Measurements from ENCODE around the gene ELAVL4.

ELAVL4 gene

DNA sequence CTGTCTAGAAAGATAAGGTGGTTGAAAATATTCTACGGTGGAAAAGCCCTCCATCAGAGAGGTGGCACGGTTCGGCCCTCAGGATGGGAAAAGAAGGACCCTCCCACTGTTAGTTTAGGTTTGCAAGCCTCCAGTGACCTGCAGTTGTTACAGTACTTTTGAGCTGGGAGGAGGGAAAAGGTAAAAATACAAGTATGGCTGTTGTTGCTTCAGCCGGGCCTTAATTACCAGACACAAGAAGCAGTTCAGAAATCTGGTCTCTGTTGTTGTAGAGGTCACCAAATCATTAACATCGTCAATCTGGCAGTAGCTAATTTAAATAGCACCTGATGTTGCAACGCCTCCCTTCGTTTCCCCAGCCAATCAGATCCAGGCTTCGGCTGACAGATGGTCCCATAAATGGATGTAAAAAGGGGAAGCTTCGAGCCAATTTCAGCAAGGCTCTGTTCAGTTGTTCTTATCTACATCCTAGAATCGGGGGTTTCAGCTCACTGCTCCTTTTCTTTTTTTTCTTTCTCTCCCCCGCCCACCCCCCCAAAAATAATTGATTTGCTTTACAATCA, at the start of gene ELAVL4:
ELAVL4 (plus strand) TSS at position 424 of the 563 bp plus-strand sequence. CDS start 270 bp downstream, outside the sequence.
- DNase-seq: no peak

DNA sequence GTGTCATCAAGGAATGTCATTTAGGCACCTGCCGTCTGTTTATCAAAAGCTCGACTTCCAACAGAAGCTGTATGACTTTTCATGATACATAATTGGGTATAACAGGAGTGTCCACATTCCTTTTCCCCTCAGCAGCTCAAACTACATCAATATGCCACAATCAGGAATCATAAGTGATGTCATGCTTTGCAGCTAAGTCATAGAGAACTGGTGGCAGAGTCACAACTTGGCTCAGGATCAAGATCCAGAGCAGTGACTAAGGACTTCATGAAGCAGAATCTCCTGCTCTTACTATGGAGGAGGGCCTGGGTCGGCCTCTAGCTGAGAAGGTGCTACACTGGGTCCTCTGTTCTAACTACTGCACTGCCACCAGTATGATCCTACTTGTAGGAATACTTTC, 48.4 kb upstream of the ELAVL4 start:
- no peak for DNase-seq

DNA sequence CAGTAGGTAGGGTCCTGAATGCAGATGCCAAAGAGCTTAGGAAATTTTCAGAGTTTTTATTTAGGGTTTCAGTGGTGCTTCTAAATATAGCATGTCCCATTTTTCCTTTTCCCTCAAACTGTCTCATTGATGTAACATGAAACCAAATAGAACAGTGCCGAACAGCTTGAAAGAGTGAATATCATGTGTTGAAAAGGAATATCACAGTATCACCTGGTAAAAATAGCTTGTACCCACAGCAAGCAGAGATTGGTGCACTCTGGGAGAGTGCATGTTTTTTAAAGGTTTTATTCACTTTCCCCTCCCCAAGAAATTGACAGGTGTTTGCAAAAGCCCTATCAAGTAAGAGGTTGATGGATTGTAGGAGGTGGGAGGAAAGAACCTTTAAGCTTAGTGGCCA, 41.9 kb upstream of the ELAVL4 start:
- no peak for DNase-seq

DNA sequence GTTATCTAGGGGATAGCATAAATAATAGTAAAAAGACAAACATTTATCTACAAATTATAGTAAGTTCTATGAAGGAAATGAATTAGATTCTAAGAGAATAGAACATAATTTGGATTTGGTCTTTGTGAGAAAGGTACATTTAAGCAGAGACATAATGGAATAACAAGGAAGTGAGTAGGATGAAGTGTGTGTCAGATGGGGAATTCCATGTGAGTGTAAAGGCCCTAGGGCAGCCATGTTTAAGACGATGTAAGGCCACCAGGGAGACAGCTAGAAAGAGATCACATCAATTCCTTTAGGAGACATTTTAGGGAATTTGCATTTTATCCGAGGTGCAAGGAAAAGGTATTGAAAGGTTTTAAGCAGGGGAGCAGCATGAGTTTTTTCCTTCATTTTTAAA, 33.8 kb upstream of the ELAVL4 start:
- no peak for DNase-seq

DNA sequence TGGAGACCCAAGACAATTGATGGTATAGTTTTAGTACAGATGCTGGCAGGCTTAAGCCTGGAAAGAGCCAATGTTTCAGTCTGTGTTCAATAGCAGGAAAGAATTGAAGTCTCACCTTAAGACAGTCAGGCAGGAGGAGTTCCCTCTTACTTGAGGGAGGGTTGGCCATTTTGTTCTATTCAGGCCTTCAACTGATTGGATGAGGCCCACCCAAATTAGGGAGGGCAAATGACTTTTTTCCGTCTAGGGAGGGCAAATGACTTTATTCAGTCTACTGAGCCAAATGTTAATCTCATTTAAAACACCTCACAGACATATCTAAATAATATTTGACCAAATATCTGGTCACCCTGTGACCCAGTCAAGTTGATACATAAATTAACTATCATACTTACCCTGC, 31.4 kb upstream of the ELAVL4 start:
- no peak for DNase-seq

DNA sequence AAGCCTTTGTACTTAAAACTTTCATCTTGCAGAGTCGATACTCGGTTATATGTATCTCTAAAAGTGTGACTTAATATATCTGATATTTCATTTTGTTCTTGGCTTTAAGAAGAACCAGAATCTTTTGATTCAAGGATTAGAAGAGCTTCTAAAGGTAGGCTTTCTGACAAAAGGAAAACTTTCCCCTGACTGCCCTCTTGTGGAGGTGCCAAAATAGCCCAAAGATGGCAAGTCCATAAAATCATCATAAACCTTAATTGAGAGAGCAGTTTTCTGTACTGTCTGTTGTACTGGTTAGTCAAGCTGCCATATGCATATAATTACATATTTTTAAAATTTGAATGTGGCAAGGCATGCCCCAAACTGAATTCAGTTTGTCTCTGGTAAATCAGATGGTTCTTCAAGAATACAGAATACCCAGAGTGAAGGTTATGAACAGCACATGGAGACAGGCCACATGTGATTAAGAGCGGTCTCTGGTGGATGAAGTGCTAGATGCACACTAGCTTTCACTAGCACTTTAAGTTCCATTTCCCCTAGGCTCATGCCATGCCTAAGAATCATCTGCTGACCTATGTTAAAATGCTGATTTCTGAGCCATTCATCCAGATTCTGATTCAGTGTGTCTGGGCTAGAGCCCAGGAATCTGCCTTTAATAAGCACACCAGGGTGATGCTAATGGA, 27.7 kb upstream of the ELAVL4 start:
- no peak for DNase-seq

DNA sequence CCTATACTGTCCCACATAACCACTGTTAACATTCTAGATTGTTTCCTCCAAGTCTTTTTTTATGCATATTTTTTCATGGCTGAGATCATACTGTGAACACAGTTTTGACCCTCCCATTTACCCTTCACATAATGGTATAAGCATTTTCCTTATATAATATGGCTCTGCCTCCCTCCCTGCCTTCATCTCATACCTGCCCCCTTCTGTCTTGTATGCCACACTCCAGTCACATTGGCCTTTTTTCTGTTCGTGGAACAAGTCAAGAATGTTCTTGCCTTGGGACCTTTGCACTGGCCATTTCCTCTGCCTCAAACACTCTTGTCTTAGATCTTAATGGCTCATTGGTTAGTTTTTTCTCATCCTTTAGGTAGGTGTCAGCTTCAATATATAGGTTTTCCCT, 24.3 kb upstream of the ELAVL4 start:
- DNase-seq: no peak

DNA sequence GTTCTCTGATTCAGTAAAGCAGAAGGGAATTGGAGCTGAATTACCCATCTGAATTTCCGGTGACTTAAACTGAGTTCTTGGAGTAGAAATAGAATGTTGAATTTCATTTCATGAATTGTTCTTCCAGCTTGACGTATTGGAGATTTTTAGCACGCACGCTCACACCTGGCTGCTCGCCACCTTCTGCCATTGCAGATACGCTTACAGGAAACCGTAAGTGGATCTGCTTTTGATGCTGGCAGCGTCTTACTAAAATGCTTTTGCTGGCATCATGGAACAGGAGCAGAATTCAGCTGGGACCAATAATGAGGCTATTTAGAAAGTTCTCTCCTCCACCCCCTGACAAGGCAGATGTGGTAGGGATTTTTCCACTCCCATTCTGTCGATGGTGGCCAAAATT, 17.7 kb upstream of the ELAVL4 start:
- DNase-seq: no peak

DNA sequence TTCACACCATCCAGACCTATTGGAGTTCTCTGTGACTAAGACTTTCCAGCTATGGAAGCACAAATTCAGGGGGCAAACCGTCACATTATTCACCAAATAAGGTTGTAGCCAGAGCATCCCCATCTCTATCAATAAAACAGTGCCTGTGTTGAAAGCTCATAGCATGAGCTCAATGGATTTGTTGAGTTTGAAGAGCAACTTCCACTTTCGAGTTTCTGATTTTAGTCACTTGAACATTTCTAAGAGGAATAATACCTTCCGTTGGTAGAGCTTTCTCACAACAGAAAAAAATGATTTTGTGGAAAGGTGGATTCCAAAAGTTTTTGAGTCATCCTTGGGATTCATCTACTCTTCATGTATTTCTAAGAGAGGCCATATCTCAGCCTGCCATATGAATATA, 13.0 kb upstream of the ELAVL4 start:
- DNase-seq: no peak

DNA sequence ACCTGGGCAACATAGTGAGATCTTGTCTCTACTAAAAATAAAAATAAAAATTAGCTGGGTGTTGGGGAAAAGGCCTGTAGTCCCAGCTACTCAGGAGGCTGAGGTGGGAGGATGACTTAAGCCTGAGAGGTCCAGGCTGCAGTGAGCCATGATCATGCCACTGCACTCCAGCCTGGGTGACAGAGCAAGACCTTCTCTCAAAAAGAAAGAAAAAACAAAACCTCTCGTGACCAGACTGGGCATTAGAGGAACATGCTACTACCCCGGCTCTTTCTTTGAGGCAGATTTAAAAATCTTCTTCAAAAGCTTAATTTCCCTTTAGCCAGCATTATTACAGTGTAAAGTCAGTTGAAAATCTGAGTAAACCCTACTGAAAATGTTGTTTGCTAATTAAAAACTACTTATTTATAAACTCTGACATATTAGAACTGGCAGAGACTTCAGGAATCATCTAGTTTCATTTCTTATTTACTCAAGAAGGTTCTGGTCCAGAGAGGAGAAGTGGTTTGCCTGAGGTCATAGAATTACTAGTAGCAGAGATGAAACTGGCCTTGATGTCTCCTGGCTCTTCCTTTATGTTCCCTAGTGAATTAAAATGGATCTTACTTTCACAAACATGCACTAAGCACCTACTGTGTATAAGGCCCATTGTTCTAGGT, 11.6 kb upstream of the ELAVL4 start:
- DNase-seq: no peak

DNA sequence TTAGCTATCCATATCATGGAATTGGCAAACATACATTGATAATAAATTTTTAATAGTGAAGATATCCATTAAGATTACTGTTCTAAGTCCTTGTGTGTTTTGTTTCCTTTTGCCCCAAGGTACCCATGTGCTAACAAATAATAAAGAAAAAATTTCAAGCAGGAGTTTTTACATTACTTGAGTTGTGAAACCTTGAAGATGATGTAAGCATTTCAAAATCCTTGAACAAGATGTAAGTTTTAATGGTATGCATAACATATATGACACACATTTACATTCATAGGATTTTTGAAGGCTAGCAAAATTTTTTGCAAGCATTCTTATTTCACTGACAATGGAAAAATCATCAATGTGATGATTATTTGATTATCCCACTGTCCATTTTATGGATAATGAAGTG, 10.9 kb upstream of the ELAVL4 start:
- no peak for DNase-seq

DNA sequence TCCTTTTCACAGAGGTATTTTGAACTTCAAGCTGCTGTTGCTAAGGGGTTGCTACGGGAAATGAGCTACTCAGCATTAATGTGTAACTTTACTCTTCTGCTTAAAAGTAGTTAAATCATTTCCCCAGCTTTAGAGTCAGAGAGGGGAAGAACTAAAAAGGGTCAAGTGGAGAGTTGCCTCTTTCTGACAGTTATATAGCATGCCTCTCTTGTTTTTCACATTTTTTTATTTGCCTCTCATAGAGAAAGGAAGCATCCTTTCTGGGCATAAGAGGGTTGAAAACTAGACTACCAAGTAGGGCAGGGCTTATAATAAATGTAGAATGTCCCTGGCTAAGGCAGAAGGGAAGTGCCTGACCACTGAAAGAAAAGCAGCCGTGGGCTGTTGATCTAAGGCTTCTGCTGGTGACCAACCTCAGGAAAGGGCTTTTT, 10.1 kb upstream of the ELAVL4 start:
- DNase-seq: no peak

DNA sequence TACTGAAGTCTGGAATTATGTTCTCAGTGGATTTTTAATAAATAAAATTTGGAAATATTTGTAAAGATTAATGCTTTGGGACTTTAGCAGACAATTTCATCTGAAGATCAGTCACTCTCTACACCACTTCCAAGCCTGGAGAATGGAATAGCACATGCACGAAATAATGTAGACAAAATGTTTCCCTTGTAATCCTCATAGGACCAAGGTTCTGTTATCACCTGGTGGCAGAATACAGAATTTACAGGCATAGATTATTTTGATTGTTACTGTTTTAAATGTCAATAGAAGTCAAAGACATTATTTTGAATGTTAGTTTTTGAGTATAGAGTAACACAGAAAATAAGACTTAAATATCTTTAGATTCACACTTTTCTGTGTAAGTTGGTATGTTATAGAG, 9.1 kb upstream of the ELAVL4 start:
- DNase-seq: no peak

DNA sequence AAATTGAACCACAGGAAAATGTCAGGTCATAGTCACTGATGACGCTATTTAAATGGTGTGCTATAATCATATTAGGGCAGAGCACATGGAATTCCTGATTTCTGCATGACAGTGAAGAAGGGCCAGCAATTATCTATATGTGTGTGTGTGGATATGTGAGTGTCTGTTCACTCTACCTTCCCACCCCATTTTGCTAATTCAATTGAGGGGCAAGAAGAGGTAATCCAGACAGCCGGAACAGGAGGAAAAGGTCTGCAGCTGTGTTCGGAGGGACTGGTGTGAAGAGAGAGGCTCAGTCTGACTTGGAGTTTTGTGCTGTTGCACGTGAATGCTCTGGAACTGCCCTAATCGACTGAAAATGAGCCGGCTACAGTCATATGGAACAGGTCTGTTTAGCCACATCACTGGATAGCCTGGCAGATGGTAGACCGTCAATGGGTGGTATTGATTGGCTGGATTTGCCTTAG, 5.1 kb upstream of the ELAVL4 start:
- DNase-seq: no peak

DNA sequence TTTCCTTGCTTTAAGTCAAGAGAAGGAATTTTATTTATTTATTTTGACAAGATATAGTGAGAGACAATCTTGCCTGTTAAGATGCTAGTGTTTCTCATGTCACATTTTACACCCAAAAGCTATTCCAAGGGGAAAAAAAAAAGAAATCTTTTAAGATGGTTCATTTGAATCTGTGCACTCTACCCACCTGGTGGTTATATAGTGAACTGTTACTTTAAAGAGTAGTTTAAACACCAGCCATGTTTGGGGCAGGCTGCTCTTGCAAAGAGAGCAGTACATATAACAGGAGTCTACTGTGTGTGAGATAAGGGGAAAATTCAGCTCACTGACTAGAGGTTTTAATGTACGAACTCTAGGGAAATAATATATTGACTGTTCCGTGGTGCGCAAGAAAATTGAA, 3.3 kb upstream of the ELAVL4 start:
- DNase-seq: no peak

DNA sequence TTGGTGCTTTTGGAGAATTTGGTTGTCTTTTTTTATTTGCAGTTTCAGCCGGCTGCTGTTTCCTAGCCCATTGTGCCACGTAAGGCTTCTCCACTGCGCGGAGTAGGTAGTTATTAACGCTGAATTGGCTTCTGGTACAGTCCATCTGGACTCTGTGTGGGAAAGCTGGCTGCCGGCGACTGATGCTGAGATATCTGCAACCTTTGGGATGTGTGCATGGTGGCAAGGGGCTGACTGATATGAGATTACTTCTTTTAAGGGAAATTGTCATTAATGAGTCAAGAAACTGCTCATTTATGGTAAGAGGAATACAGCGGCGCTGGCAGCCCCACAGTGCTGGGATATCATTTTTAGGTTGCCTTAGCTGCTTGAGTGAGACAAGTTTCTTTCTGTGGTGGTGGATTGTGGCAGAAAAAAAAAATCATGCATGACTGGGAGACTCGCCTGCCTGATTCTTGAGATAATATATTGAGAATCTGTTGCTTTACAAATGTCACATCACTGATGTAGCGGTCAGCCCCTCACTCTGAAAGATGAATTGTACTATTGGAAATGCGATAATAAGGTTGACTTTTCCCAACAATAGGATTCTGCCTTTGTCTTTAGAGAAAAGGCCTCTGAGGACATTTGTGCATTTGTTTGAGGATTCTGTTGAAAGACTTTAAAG, 2.5 kb upstream of the ELAVL4 start:
- no peak for DNase-seq

DNA sequence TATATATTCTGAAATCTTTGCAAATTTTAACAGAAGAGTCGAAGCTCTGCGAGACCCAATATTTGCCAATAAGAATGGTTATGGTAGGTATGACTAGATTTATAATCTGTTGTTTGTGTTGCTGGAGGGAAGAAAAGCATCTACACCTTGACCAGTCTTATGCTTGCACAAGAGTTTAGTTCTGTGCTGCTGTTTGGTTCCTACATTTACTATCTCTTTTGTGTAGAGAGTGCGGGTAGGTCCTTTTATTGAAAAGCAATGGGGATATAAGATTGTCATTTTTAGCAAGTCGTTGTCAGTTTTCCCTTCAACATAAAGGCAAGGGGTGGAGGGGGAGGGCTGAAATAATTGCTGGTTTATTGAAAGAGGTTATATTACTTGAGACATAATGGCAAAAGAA, 396 bp downstream of the ELAVL4 start:
- no peak for DNase-seq

DNA sequence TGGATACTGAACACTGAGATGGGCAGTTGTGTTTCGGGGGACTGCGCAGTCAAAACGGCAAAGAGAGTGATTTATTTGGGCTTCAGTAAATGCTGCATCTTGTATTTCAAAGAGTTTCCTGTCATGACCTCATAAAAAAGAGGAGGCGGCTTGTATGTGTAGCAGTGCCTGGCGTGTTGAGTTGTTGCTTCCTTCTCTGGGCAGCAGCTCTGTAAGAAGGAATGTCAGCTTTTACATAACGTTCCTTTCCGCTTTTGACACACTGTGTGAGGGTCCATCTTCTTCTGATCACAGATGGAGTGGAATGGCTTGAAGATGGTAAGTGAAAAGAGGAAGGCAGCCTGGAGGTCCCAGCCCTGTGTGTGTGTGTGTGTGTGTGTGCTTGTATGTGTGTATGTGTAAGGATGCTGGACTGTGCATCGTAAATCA, 941 bp downstream of the ELAVL4 start:
- DNase-seq: no peak

DNA sequence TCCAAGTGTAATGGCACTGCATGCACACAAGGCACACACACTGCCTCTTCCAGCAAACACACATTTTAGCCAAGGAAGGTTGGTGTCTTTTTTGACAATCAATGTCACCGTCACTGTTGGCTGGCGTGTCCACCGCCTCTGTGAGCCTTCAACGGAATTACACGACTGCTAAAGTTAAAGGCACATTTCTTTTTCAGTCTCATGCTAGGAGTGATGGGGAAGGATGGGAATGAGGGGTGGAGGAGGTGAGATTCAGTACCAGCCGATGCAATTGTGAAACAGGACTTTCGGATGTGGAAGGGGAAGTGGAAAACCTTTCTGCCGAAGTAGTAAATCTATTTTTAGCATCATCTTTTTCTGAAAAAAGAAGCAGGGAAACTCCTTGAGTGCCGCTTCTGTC, 1.4 kb downstream of the ELAVL4 start:
- DNase-seq: no peak

DNA sequence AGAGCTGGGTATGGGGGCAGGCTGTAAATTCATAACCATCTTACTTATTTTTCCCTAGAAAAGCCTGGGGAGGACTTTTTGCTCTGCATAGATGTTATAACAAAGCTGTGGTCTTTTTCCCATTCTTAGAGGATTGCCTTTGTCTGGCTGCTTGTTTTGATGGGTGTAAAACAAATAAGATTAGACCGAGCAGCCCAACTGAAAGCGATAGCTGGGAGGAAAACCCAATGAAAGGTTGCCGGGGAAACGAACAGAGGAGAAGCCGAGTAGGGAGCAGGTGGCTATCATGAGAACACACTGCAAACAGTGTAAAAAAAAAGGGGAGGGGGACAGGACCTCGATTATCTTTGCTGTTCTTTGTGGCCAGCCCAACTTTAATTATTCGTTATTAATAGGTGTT, 1.9 kb downstream of the ELAVL4 start:
- no peak for DNase-seq

DNA sequence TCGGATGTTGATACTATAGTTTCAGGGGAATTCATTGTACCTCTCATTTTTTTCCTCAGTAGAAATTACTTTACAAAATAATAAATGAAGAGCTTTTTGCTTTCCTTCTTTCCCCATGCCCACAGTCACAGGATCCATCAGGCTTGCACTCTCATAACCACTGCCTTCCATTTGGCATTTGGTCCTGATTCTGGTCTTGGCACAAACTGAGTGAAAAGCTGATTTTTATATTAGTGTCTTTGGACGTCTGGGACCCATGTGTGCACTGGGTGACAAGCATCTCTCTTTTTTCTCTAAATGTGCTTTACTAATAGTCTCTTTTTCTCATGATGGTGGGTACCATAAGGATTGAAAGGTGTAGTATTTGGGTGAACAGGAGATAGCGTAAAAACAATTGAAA, 2.8 kb downstream of the ELAVL4 start:
- no peak for DNase-seq

DNA sequence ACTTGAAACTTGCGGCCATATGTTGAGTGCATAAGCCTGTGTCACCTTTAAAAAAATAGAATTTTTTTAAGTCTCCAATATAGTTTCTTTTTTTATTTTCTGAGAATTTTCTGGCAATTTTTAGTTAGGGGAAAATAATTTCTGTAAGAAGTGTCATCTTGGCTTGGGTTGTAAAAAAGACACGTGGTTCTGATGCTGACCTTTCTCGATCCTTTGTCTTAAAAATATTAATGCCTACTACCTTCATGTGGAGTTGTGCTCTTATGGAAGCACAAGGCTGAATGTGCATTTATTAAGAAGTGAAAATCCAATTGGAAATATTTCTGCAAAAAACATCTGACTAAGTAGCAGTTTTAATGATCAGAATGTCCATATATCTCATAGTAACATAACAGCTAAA, 3.5 kb downstream of the ELAVL4 start:
- DNase-seq: no peak

DNA sequence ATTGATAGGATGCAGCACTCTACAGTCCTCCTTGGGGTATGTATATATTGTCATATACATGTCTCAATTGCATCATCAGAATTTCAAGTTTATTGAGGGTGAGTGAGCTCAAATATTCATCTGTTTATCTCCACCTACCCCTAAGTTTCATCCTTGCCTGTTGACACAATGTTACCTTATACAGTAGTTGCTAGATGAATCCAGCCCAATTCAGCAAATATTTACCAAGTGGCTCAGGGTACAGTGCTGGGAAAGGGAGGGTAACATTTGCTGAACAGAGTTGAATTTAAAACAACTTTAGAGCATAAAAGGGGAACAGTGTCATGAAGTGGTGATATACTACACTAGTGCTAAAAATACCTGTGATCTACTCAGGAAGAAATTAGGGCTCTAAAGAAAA, 14.4 kb downstream of the ELAVL4 start:
- DNase-seq: no peak
